Right cardiac atrium (tissue), 5 donors: ENCODE results near the gene CSNK1G2. TPM values are rescaled to one million over a fixed set of nuclear protein-coding genes. Genes with fewer than 3 reads are reported as not detected.

Experiments
- ATAC-seq, 2 donors: fragments of 200-7000 bp; cut with Tn5 transposase; one replicate each; pipeline versions ENCODE4 v1.8.0 to v1.9.1; 2020; ENCODE audit warnings: moderate library complexity in 2 of 2, mild to moderate bottlenecking in 1 of 2
- DNase-seq, 3 donors: peaks; one replicate each; pipeline ENCODE4 v3.0.0-alpha.2; 2020
- H3K27ac ChIP-seq: one replicate; pipeline ENCODE4 v1.5.1; 2013; ENCODE audit warnings: mild to moderate bottlenecking, low read length, control low read depth, moderate library complexity
- H3K27me3 ChIP-seq: one replicate; pipeline ENCODE4 v1.6.1; 2013; ENCODE audit not compliant: control insufficient read depth, insufficient read depth
- H3K4me1 ChIP-seq: one replicate; pipeline ENCODE4 v1.6.1; 2013; ENCODE audit warnings: low read length; ENCODE audit not compliant: control insufficient read depth, insufficient read depth
- H3K4me3 ChIP-seq: one replicate; pipeline ENCODE4 v1.5.1; 2013; ENCODE audit warnings: low read length, control low read depth
- H3K9me3 ChIP-seq: one replicate; pipeline ENCODE4 v1.6.1; 2013; ENCODE audit warnings: low read length; ENCODE audit not compliant: control insufficient read depth
- WGBS: extraction: QIAGEN DNeasy Blood & Tissue Kit; methylation state at CpG from one replicate; pipeline ENCODE4 v1.1.7; 2013; 5-methylcytosine and 5-hydroxymethylcytosine counted together
- intact Hi-C, 4 donors: fragments of 100-400 bp; cut with DNase I; formaldehyde crosslinking; loops; one replicate each; pipeline versions ENCODE4 v1.11.0 to v1.14.0; 2022 to 2023
- polyA plus RNA-seq: library from polyadenylated mRNA; stranded (reverse); fragments of 200-250 nt; gene quantifications from one replicate; pipeline ENCODE4 v1.2.3, GENCODE V29; 2013
- total RNA-seq, 4 donors: library from RNA; stranded (reverse); fragmentation: NEBNext Ultra II Directional; extraction: Animal tissue kit (Norgen Biotek cat#: 25700); gene quantifications; one replicate each; pipeline ENCODE4 v1.2.1, GENCODE V29; 2021
- donor health status: healthy with polysubstance abuse.
- donor health status: DM: no; HTN: yes; CAD: no.
- donor health status: DM: no; HTN: no; CAD: no.
- donor health status: DM: no; HTN: yes; CAD: no; lungs with severe emphysema.
- donor health status: DM: yes; HTN: yes; CAD: no.

Gene CSNK1G2
- total and polyA plus RNA-seq, 5 donors: 25.6 to 32.2 (median 30.2) TPM

- no peak for ATAC-seq
- 95% methylated on average over 28 of the region's 28 CpGs for WGBS
- Histone ChIP-seq H3K9me3 (no peaks in the 10 kb centered on the region), H3K4me3 (no peak overlapping the region), H3K4me1 (no peaks in the 10 kb centered on the region), H3K27me3 (no peaks in the 10 kb centered on the region), H3K27ac (no peak overlapping the region)
- intact Hi-C loops: no loop called here
- DNase-seq: no peak
Observed at GRCh38 chr19:1918975-1919374, 22.0 kb upstream of the CSNK1G2 start.

GRCh38 chr19:1920644-1921043 is 20.3 kb upstream of the CSNK1G2 start:
- DNase-seq: no peak
- no peaks in the 10 kb centered on the region for H3K4me1 ChIP-seq
- no peaks in the 10 kb centered on the region for H3K27me3 ChIP-seq
- H3K9me3 ChIP-seq: no peaks in the 10 kb centered on the region
- 92% methylated on average over 19 of the region's 19 CpGs for WGBS
- no peak for ATAC-seq
- H3K4me3 ChIP-seq: no peak overlapping the region
- no peak overlapping the region for H3K27ac ChIP-seq
- intact Hi-C loops: no loop called here

- Histone ChIP-seq H3K4me1 (no peaks in the 10 kb centered on the region), H3K4me3 (no peak overlapping the region), H3K27me3 (no peaks in the 10 kb centered on the region), H3K9me3 (no peaks in the 10 kb centered on the region), H3K27ac (no peak overlapping the region)
- no peak for DNase-seq
- intact Hi-C loops: no loop called here
- ATAC-seq: no peak
- 92% methylated on average over 19 of the region's 19 CpGs for WGBS
Observed at GRCh38 chr19:1921326-1921725, 19.6 kb upstream of the CSNK1G2 start.

- DNase-seq (no peak), ATAC-seq (no peak)
- WGBS: 93% methylated on average over 15 of the region's 15 CpGs
- Histone ChIP-seq H3K9me3 (no peaks in the 10 kb centered on the region), H3K27me3 (no peaks in the 10 kb centered on the region), H3K4me3 (no peak overlapping the region), H3K4me1 (no peaks in the 10 kb centered on the region), H3K27ac (no peak overlapping the region)
- intact Hi-C loops: no loop called here
Observed at GRCh38 chr19:1921825-1922224, 19.1 kb upstream of the CSNK1G2 start.

GRCh38 chr19:1922803-1923202 is 18.2 kb upstream of the CSNK1G2 start:
- no peak overlapping the region for H3K4me3 ChIP-seq
- intact Hi-C loops: no loop called here
- no peaks in the 10 kb centered on the region for H3K4me1 ChIP-seq
- DNase-seq (no peak), ATAC-seq (no peak)
- no peak overlapping the region for H3K27ac ChIP-seq
- WGBS: 97% methylated on average over 23 of the region's 23 CpGs
- H3K9me3 ChIP-seq: no peaks in the 10 kb centered on the region
- no peaks in the 10 kb centered on the region for H3K27me3 ChIP-seq

GRCh38 chr19:1923319-1923718 is 17.7 kb upstream of the CSNK1G2 start:
- ATAC-seq (peak; percentile 21 to 31), DNase-seq (peak; percentile 22 to 68 (median 64))
- H3K4me3 ChIP-seq: no peak overlapping the region
- no peaks in the 10 kb centered on the region for H3K27me3 ChIP-seq
- H3K9me3 ChIP-seq: no peaks in the 10 kb centered on the region
- 87% methylated on average over 8 of the region's 8 CpGs for WGBS
- H3K4me1 ChIP-seq: no peaks in the 10 kb centered on the region
- intact Hi-C loops: no loop called here
- no peak overlapping the region for H3K27ac ChIP-seq

GRCh38 chr19:1924320-1924961 is 16.5 kb upstream of the CSNK1G2 start:
- Histone ChIP-seq H3K4me1 (no peaks in the 10 kb centered on the region), H3K9me3 (no peaks in the 10 kb centered on the region), H3K4me3 (no peak overlapping the region), H3K27ac (no peak overlapping the region), H3K27me3 (no peaks in the 10 kb centered on the region)
- 91% methylated on average over 35 of the region's 35 CpGs for WGBS
- ATAC-seq (no peak), DNase-seq (no peak)
- intact Hi-C loops: no loop called here

GRCh38 chr19:1925544-1925943 is 15.4 kb upstream of the CSNK1G2 start:
- DNase-seq (no peak), ATAC-seq (no peak)
- Histone ChIP-seq H3K4me3 (no peak overlapping the region), H3K27ac (no peak overlapping the region), H3K27me3 (no peaks in the 10 kb centered on the region), H3K4me1 (no peaks in the 10 kb centered on the region), H3K9me3 (no peaks in the 10 kb centered on the region)
- intact Hi-C loops: loop anchor here in 1 of 4 donors (5.0 kb wide), 1 partner anchor 147 kb away; no protein-coding TSS in a partner anchor
- 89% methylated on average over 16 of the region's 16 CpGs for WGBS

- Histone ChIP-seq H3K4me3 (no peak overlapping the region), H3K9me3 (no peaks in the 10 kb centered on the region), H3K4me1 (no peaks in the 10 kb centered on the region), H3K27me3 (no peaks in the 10 kb centered on the region), H3K27ac (no peak overlapping the region)
- DNase-seq (peak; percentile 78 to 94 (median 90)), ATAC-seq (peak; percentile 87 to 89)
- intact Hi-C loops: loop anchor here in 1 of 4 donors (5.0 kb wide), 1 partner anchor 143 kb away; no protein-coding TSS in a partner anchor
- 11% methylated on average over 42 of the region's 42 CpGs for WGBS
Observed at GRCh38 chr19:1929021-1929742, 11.8 kb upstream of the CSNK1G2 start.

- intact Hi-C loops: no loop called here
- WGBS: 91% methylated on average over 1 of the region's 1 CpG
- no peak for ATAC-seq
Observed at GRCh38 chr19:1931445-1931844, 9.5 kb upstream of the CSNK1G2 start.

GRCh38 chr19:1932395-1932794 is 8.6 kb upstream of the CSNK1G2 start:
- intact Hi-C loops: no loop called here
- Histone ChIP-seq H3K27me3 (no peaks in the 10 kb centered on the region), H3K9me3 (no peaks in the 10 kb centered on the region), H3K4me3 (no peak overlapping the region), H3K4me1 (peaks cover 5% of the 10 kb centered on the region), H3K27ac (no peak overlapping the region)
- ATAC-seq: no peak
- 91% methylated on average over 8 of the region's 8 CpGs for WGBS
- DNase-seq: no peak

More at GRCh38 chr19:1931445-1931844, 9.5 kb upstream of the CSNK1G2 start:
- H3K4me1 ChIP-seq: peaks cover 5% of the 10 kb centered on the region
- H3K4me3 ChIP-seq: no peak overlapping the region
- no peaks in the 10 kb centered on the region for H3K27me3 ChIP-seq
- no peak for DNase-seq
- H3K9me3 ChIP-seq: no peaks in the 10 kb centered on the region
- no peak overlapping the region for H3K27ac ChIP-seq
